Smooth muscle cell (in vitro differentiated cells): Measurements from ENCODE around the gene GRIK3. TPM values are rescaled to one million over a fixed set of nuclear protein-coding genes. Genes with fewer than 3 reads are reported as not detected.
A peak's percentile ranks its signal among the peaks of the same experiment; 100 is the strongest.

Experiments used
- DNase-seq: peaks from one replicate; lab custom pipeline; 2025; ENCODE audit not compliant: unreplicated experiment; lab: John Stamatoyannopoulos, UW
- H2AFZ ChIP-seq: fragments of 200-600 bp; sonication (generic); 2 replicates; pipeline ENCODE4 v1.6.0; 2016; ENCODE audit warnings: antibody characterized with exemption, low read depth, mild to moderate bottlenecking
- H3F3A ChIP-seq: fragments of 200-600 bp; sonication (generic); 2 replicates; pipeline ENCODE4 v1.6.0; 2017; ENCODE audit warnings: antibody characterized with exemption, low read depth
- H3K27ac ChIP-seq: fragments of 200-600 bp; sonication (generic); 2 replicates; pipeline ENCODE4 v1.5.1; 2016; ENCODE audit warnings: low read depth, mild to moderate bottlenecking
- H3K27me3 ChIP-seq: fragments of 200-600 bp; sonication (generic); 2 replicates; pipeline ENCODE4 v1.6.1; 2016; ENCODE audit warnings: low read depth, mild to moderate bottlenecking
- H3K36me3 ChIP-seq: fragments of 200-600 bp; sonication (generic); 2 replicates; pipeline ENCODE4 v1.5.1; 2016; ENCODE audit warnings: low read depth
- H3K4me1 ChIP-seq: fragments of 200-600 bp; sonication (generic); 2 replicates; pipeline ENCODE4 v1.5.1; 2016; ENCODE audit warnings: low read depth
- H3K4me2 ChIP-seq: fragments of 200-600 bp; sonication (generic); 2 replicates; pipeline ENCODE4 v1.6.0; 2016; ENCODE audit warnings: mild to moderate bottlenecking
- H3K4me3 ChIP-seq: fragments of 200-600 bp; sonication (generic); 2 replicates; pipeline ENCODE4 v1.5.1; 2016; ENCODE audit warnings: mild to moderate bottlenecking
- H3K79me2 ChIP-seq: fragments of 200-600 bp; sonication (generic); 2 replicates; pipeline ENCODE4 v1.6.0; 2016; ENCODE audit warnings: low read depth, mild to moderate bottlenecking
- H3K9ac ChIP-seq: fragments of 200-600 bp; sonication (generic); 2 replicates; pipeline ENCODE4 v1.6.0; 2016; ENCODE audit warnings: low read depth
- H3K9me3 ChIP-seq: fragments of 200-600 bp; sonication (generic); replicated peaks from 2 replicates; pipeline ENCODE4 v1.5.1; 2016; ENCODE audit warnings: low read depth
- H4K20me1 ChIP-seq: fragments of 200-600 bp; sonication (generic); 2 replicates; pipeline ENCODE4 v1.6.0; 2016; ENCODE audit warnings: low read depth
- WGBS: methylation state at CpG from one replicate; pipeline ENCODE4 v1.1.7; 2016; ENCODE audit warnings: low lambda C conversion rate; 5-methylcytosine and 5-hydroxymethylcytosine counted together
- polyA plus RNA-seq: library from polyadenylated mRNA; unstranded; fragments of >200 nt; fragmentation: Nextera tagmentation; extraction: Ambion mirVana; gene quantifications from 2 replicates; pipeline ENCODE4 v1.2.1, GENCODE V29; 2016
- total RNA-seq: library from RNA; depleted of rRNA; stranded (reverse); fragments of >200 nt; gene quantifications from 2 replicates; pipeline ENCODE4 v1.2.3, GENCODE V29; 2014
- TF ChIP-seq, protein P1 (sequence below): fragments of 200-600 bp; sonication (generic); IDR thresholded peaks from 2 replicates; pipeline ENCODE4 v1.5.1; 2017; ENCODE audit warnings: borderline replicate concordance, mild to moderate bottlenecking, antibody characterized with exemption; ENCODE audit not compliant: insufficient read depth, poor library complexity, severe bottlenecking

Gene GRIK3
- total and polyA plus RNA-seq, 2 experiments from 2014 or later = 0.04 TPM; not detected in 1

DNA sequence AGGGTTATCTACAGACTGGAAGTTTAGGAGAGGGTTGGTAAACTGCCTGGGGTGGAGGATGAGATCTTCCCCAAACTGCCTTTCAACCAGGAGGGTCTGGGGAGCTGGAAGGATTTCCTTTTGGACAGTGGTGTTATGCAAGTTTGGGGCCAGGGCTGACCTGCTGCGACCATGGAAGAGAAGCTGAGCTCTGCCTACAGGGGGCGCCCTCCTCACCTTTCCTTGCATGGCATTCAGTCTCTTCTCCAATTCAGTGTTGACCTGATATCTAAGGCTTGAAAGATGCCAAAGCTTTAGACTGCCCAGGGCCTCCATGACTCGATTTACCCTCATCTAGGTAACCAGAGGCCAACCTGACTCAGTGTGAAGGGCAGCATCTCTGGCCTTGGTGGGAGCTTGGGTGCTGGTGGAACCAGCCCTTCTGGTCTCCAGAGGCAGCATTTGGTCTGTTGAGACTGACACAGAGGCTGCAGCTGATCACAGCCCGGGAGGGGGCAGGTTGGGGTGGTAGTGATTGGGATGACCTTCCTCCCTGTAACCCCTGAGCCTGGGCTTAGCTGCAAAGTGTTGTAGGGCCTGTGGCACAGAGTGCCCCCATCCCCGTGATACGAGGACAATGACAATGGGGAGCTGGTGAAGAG lies 170.0 kb downstream of the GRIK3 start:
- Histone ChIP-seq H3K27ac (no peak overlapping the region), H3K27me3 (no peaks in the 10 kb centered on the region), H3F3A (no peaks in the 10 kb centered on the region), H3K4me3 (no peak overlapping the region), H2AFZ (no peak overlapping the region), H3K4me1 (no peaks in the 10 kb centered on the region), H3K9ac (no peak overlapping the region), H3K9me3 (no peaks in the 10 kb centered on the region), H4K20me1 (no peaks in the 10 kb centered on the region), H3K79me2 (no peaks in the 10 kb centered on the region), H3K36me3 (no peaks in the 10 kb centered on the region), H3K4me2 (no peak overlapping the region)
- WGBS = 65% methylated on average over 6 of the region's 6 CpGs
- TF ChIP-seq, protein P1, sequence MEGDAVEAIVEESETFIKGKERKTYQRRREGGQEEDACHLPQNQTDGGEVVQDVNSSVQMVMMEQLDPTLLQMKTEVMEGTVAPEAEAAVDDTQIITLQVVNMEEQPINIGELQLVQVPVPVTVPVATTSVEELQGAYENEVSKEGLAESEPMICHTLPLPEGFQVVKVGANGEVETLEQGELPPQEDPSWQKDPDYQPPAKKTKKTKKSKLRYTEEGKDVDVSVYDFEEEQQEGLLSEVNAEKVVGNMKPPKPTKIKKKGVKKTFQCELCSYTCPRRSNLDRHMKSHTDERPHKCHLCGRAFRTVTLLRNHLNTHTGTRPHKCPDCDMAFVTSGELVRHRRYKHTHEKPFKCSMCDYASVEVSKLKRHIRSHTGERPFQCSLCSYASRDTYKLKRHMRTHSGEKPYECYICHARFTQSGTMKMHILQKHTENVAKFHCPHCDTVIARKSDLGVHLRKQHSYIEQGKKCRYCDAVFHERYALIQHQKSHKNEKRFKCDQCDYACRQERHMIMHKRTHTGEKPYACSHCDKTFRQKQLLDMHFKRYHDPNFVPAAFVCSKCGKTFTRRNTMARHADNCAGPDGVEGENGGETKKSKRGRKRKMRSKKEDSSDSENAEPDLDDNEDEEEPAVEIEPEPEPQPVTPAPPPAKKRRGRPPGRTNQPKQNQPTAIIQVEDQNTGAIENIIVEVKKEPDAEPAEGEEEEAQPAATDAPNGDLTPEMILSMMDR = peak; percentile 42
- no peak for DNase-seq

DNA sequence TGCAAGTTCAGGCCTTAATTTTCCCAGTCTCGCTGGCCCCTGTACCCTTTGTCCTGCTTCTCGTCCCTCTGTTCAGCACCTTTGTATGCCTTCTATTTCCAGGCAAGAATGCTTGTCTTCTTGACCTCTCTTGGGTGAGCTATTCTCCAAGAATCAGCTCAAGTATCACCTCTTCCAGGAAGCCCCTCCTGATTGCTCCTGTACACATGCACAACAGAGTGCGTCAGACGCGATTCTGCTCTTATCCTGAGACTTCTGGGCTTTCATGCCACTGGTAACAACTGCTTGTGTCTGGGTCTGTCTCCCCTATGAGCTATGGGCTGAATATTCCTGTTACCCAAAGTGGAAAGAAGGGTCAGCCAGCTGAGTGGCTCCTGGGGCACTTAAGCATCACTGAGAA lies 170.8 kb downstream of the GRIK3 start:
- Histone ChIP-seq H3K27me3 (no peaks in the 10 kb centered on the region), H3K36me3 (no peaks in the 10 kb centered on the region), H3K4me1 (no peaks in the 10 kb centered on the region), H3K9ac (no peak overlapping the region), H2AFZ (no peak overlapping the region), H3K27ac (no peak overlapping the region), H3K4me2 (no peak overlapping the region), H3K9me3 (no peaks in the 10 kb centered on the region), H3K4me3 (no peak overlapping the region), H3K79me2 (no peaks in the 10 kb centered on the region), H4K20me1 (no peaks in the 10 kb centered on the region), H3F3A (no peaks in the 10 kb centered on the region)
- no peak for DNase-seq
- WGBS = 90% methylated on average over 5 of the region's 5 CpGs
- TF ChIP-seq, protein P1 = no peak

- Histone ChIP-seq H3K36me3 (no peaks in the 10 kb centered on the region), H3K27me3 (no peaks in the 10 kb centered on the region), H2AFZ (no peak overlapping the region), H3K79me2 (no peaks in the 10 kb centered on the region), H3K4me3 (no peak overlapping the region), H3K27ac (no peak overlapping the region), H3K4me1 (no peaks in the 10 kb centered on the region), H4K20me1 (no peaks in the 10 kb centered on the region), H3K4me2 (no peak overlapping the region), H3K9ac (no peak overlapping the region), H3K9me3 (no peaks in the 10 kb centered on the region), H3F3A (no peaks in the 10 kb centered on the region)
- TF ChIP-seq, protein P1 = no peak
- 55% methylated on average over 3 of the region's 3 CpGs for WGBS
- no peak for DNase-seq
These were observed 171.3 kb downstream of the GRIK3 start for GRCh38 chr1:36863061-36863460.

DNA sequence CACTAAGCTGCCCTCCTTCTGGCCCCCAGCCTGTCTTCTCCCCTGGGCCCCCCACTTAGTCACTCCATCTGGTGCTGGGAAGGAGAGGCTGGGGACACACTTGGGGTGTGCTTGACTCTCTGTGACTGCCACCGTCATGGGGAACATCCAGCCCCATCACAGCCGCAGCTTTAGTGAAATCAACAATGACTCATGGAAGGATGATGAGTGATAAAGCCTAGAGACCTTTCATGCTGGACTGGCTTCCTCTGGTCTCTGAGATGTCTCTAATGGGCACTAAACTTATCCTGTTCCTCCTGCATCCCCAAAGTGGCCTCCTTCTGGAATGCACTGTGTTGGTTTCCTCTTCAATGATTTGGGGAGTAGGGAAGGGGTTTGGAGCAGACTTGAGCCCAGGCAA lies 172.9 kb downstream of the GRIK3 start:
- 53% methylated on average over 2 of the region's 2 CpGs for WGBS
- Histone ChIP-seq H3K79me2 (no peaks in the 10 kb centered on the region), H3K27me3 (no peaks in the 10 kb centered on the region), H3K4me2 (no peak overlapping the region), H3K36me3 (no peaks in the 10 kb centered on the region), H2AFZ (no peak overlapping the region), H3F3A (no peaks in the 10 kb centered on the region), H4K20me1 (no peaks in the 10 kb centered on the region), H3K4me3 (no peak overlapping the region), H3K4me1 (no peaks in the 10 kb centered on the region), H3K9ac (no peak overlapping the region), H3K27ac (no peak overlapping the region), H3K9me3 (no peaks in the 10 kb centered on the region)
- TF ChIP-seq, protein P1 = no peak
- DNase-seq = no peak
